GM12801 (cell line): ENCODE measurements around the gene NELFB.

Experiments used
- CTCF ChIP-seq: IDR thresholded peaks from one replicate; pipeline ENCODE4 v1.5.1; 2011; ENCODE audit warnings: control low read depth; ENCODE audit not compliant: insufficient read length; ENCODE audit errors: extremely low read depth

The NELFB gene

GRCh38 chr9:137215196-137215986 lies 39.7 kb upstream of the NELFB start:
- TF ChIP-seq CTCF: no peak

- no peak for TF ChIP-seq CTCF
Measured at GRCh38 chr9:137216188-137216965, 38.8 kb upstream of the NELFB start.

GRCh38 chr9:137217276-137218211 lies 37.6 kb upstream of the NELFB start:
- no peak for TF ChIP-seq CTCF

GRCh38 chr9:137218212-137218753 lies 36.8 kb upstream of the NELFB start:
- TF ChIP-seq CTCF: no peak

GRCh38 chr9:137218754-137219271 lies 36.3 kb upstream of the NELFB start:
- no peak for TF ChIP-seq CTCF

- no peak for TF ChIP-seq CTCF
Measured at GRCh38 chr9:137219757-137220316, 35.3 kb upstream of the NELFB start.
